Fibroblast of lung (primary cell): Measurements from ENCODE around the gene LETMD1.

Experiments
- EZH2 ChIP-seq: IDR thresholded peaks from 2 replicates; pipeline ENCODE4 v1.5.1; 2012; ENCODE audit warnings: low read length, control low read depth, mild to moderate bottlenecking; ENCODE audit errors: missing control alignments
- TF ChIP-seq, protein P1 (sequence below), 2 donors: IDR thresholded peaks in 1 of 2; conservative IDR thresholded peaks in 1 of 2; 1 replicate in 1 of 2; 2 replicates in 1 of 2; pipeline ENCODE4 v1.5.1; 2011 to 2012; ENCODE audit warnings: low read length in 2 of 2, control low read depth in 1 of 2, inconsistent platforms in 1 of 2, low read depth in 1 of 2, mild to moderate bottlenecking in 1 of 2

DNA sequence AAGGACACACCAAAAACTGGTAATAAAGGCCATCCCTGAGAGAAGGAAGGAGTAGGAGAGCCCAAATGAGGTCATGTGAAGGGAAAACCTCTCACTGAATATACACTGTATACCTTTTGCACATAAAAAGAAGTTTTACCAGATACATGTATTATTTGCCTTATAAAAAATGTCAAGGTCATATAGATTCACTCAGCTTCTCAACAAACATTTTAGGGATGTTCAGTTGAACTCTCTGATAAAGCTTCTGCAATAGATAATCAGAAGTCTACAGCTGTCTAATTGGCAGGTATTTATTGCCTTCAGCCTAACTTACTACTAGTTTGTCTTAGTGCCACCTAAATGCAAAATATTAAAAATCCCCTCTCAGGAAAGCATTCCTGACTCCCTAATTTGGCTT, 30.7 kb upstream of the LETMD1 start:
- TF ChIP-seq, protein P1, sequence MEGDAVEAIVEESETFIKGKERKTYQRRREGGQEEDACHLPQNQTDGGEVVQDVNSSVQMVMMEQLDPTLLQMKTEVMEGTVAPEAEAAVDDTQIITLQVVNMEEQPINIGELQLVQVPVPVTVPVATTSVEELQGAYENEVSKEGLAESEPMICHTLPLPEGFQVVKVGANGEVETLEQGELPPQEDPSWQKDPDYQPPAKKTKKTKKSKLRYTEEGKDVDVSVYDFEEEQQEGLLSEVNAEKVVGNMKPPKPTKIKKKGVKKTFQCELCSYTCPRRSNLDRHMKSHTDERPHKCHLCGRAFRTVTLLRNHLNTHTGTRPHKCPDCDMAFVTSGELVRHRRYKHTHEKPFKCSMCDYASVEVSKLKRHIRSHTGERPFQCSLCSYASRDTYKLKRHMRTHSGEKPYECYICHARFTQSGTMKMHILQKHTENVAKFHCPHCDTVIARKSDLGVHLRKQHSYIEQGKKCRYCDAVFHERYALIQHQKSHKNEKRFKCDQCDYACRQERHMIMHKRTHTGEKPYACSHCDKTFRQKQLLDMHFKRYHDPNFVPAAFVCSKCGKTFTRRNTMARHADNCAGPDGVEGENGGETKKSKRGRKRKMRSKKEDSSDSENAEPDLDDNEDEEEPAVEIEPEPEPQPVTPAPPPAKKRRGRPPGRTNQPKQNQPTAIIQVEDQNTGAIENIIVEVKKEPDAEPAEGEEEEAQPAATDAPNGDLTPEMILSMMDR (conservative IDR thresholded peaks at IDR 0.05 in 1 of 2, IDR thresholded peaks at IDR 0.05 in 1 of 2; ENCODE audit: low read depth in 1 of 2, low read length in 2 of 2) = no peak
- TF ChIP-seq EZH2 = no peak
